Heart right ventricle (tissue), 16 donors: ENCODE data around the gene KSR1. TPM values are rescaled to one million over a fixed set of nuclear protein-coding genes. Genes with fewer than 3 reads are reported as not detected.

Experiments
- ATAC-seq, 8 donors: fragments of 200-7000 bp; cut with Tn5 transposase; one replicate each; pipeline ENCODE4 v1.9.1; 2020; ENCODE audit warnings: mild to moderate bottlenecking in 8 of 8, moderate library complexity in 8 of 8, moderate number of reproducible peaks in 1 of 8
- DNase-seq, 2 donors: peaks; one replicate each; pipeline ENCODE4 v3.0.0-alpha.2; 2020
- H3K27ac ChIP-seq, 10 donors: fragments of 200-600 bp; sonication (generic) in 2 of 10; one replicate each; pipeline versions ENCODE4 v1.5.0 to v1.8.0; 2020 to 2022; ENCODE audit warnings: mild to moderate bottlenecking in 3 of 10
- H3K27me3 ChIP-seq, 7 donors: fragments of 200-600 bp; one replicate each; pipeline ENCODE4 v1.8.0; 2021 to 2022; ENCODE audit warnings: mild to moderate bottlenecking in 2 of 7
- H3K36me3 ChIP-seq, 9 donors: fragments of 200-600 bp; sonication (generic) in 1 of 9; one replicate each; pipeline versions ENCODE4 v1.5.0 to v1.8.0; 2020 to 2022; ENCODE audit warnings: mild to moderate bottlenecking in 2 of 9
- H3K4me1 ChIP-seq, 9 donors: fragments of 200-600 bp; sonication (generic) in 1 of 9; one replicate each; pipeline versions ENCODE4 v1.5.0 to v1.8.0; 2020 to 2022; ENCODE audit warnings: mild to moderate bottlenecking in 4 of 9
- H3K4me3 ChIP-seq, 10 donors: fragments of 200-600 bp; sonication (generic) in 2 of 10; one replicate each; pipeline versions ENCODE4 v1.5.0 to v1.8.0; 2020 to 2022; ENCODE audit warnings: mild to moderate bottlenecking in 7 of 10, moderate library complexity in 2 of 10
- H3K9me3 ChIP-seq, 11 donors: fragments of 200-600 bp in 10 of 11; sonication (generic) in 2 of 11; one replicate each; pipeline versions ENCODE4 v1.5.0 to v1.8.0; 2013 to 2022; ENCODE audit warnings: mild to moderate bottlenecking in 2 of 11, control low read depth in 1 of 11, moderate library complexity in 1 of 11
- CTCF ChIP-seq, 9 donors: fragments of 200-600 bp; sonication (generic) in 2 of 9; IDR thresholded peaks; one replicate each; pipeline versions ENCODE4 v1.5.0 to v1.8.0; 2021 to 2022; ENCODE audit warnings: antibody characterized with exemption in 9 of 9, mild to moderate bottlenecking in 5 of 9, moderate library complexity in 1 of 9
- WGBS, 2 donors: extraction: QIAGEN DNeasy Blood & Tissue Kit; methylation state at CpG; one replicate each; pipeline ENCODE4 v1.1.7; 2013; ENCODE audit warnings: inconsistent platforms in 1 of 2; 5-methylcytosine and 5-hydroxymethylcytosine counted together
- intact Hi-C, 10 donors: fragments of 100-400 bp; cut with DNase I; formaldehyde crosslinking; loops; one replicate each; pipeline versions ENCODE4 v1.11.1 to v1.14.2; 2022
- polyA plus RNA-seq, 2 donors: library from polyadenylated mRNA; stranded (reverse); fragments of 200-250 nt; gene quantifications; one replicate each; pipeline ENCODE4 v1.2.3, GENCODE V29; 2013
- total RNA-seq, 10 donors: library from RNA; stranded (reverse); fragmentation: NEBNext Ultra II Directional in 3 of 10; extraction: Animal tissue kit (Norgen Biotek cat#: 25700) in 3 of 10; gene quantifications; one replicate each; pipeline versions ENCODE4 v1.2.1 to v1.2.4, GENCODE V29; 2021 to 2023
- donor health status: Arrhythmogenic right ventricular cardiomyopathy.
- donor health status: ischemic (EF 13 %, LVEDD 7.1; RV severe dilation, severe dysfunction).
- donor health status: healthy with polysubstance abuse.
- donor health status: DM: no; HTN: yes; CAD: no.
- donor health status: DM: no; HTN: no; CAD: no.
- donor health status: ischemic (EF 25% LVEDD 6.9; RV normal size, moderate dysfunction).
- donor health status: ischemic (EF 25% LVEDD 5.7; RV mildly dilated, moderate dysfunction).
- donor health status: healthy.
- donor health status: DM: yes; HTN: yes; CAD: no.
- donor health status: Ischemic cardiomyopathy.
- donor health status: ischemic (EF 35%, LVEDD 5.7; RV mildly dilated, moderate dysfunction).
- donor health status: nonischemic (EF 11% LVEDD 7.7; RV severe dilation, severe dysfunction).
- donor health status: DM: yes; HTN: yes; CAD: no.
- donor health status: PGD.
- donor health status: ischemic (EF 29% LVEDD 5.4; RV normal size, mild dysfunction).
- donor health status: nonischemic (EF 23%, LVEDD 6.1; RV moderate dilation, normal function).

KSR1 gene
- total and polyA plus RNA-seq, 12 donors: 5.6 to 19.6 (median 8.6) TPM

- WGBS, 2 donors: 77% methylated on average over 8 of the region's 8 CpGs
- H3K4me1 ChIP-seq: peaks cover 0 to 10% (median 4%) of the 10 kb centered on the region in 9 donors
- H3K27ac ChIP-seq: no peak overlapping the region
- H3K9me3 ChIP-seq: no peaks in the 10 kb centered on the region
- TF ChIP-seq CTCF (IDR thresholded peaks at IDR 0.05): no peak
- intact Hi-C loops: no loop called here
- H3K27me3 ChIP-seq: no peaks in the 10 kb centered on the region
- no peak for ATAC-seq
- no peaks in the 10 kb centered on the region for H3K36me3 ChIP-seq
- H3K4me3 ChIP-seq: no peak overlapping the region
- no peak for DNase-seq
These were observed 57.6 kb downstream of the KSR1 start for GRCh38 chr17:27513849-27514248.

- H3K27me3 ChIP-seq: no peaks in the 10 kb centered on the region
- 89 to 93% methylated on average over 7 of the region's 7 CpGs for WGBS, 2 donors
- H3K4me1 ChIP-seq: peaks cover 0 to 19% (median 11%) of the 10 kb centered on the region in 9 donors
- no peaks in the 10 kb centered on the region for H3K36me3 ChIP-seq
- H3K27ac ChIP-seq: no peak overlapping the region
- intact Hi-C loops: no loop called here
- TF ChIP-seq CTCF (IDR thresholded peaks at IDR 0.05): no peak
- DNase-seq (no peak), ATAC-seq (no peak)
- H3K9me3 ChIP-seq: no peaks in the 10 kb centered on the region
- H3K4me3 ChIP-seq: no peak overlapping the region
These were observed 58.6 kb downstream of the KSR1 start for GRCh38 chr17:27514595-27515413.

DNA sequence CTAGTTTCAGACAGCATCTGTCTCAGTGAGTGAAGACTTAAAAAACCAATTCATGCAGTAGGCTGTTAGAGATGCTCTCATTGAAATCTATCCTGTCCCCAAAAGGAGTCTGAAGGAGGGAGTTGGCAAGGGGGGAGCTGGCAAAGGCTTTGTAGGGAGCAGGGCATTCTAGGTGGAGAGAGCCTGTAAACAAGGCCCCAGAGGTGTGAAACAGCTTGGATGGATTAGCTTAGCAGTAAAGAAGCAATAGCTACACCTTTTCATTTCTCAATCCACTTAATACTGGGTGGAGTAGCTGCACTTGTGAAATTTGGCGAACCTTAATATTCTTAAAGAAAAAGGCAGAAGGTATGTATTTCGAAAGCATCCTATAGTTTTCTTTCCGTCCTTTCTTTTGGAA lies 61.8 kb downstream of the KSR1 start:
- 95 to 96% methylated on average over 3 of the region's 3 CpGs for WGBS, 2 donors
- no peak for TF ChIP-seq CTCF (IDR thresholded peaks at IDR 0.05)
- DNase-seq (no peak), ATAC-seq (no peak)
- H3K4me1 ChIP-seq: peaks cover 0 to 26% (median 11%) of the 10 kb centered on the region in 9 donors
- no peaks in the 10 kb centered on the region for H3K9me3 ChIP-seq
- no peak overlapping the region for H3K27ac ChIP-seq
- no peaks in the 10 kb centered on the region for H3K36me3 ChIP-seq
- H3K27me3 ChIP-seq: no peaks in the 10 kb centered on the region
- intact Hi-C loops: no loop called here
- H3K4me3 ChIP-seq: no peak overlapping the region

DNA sequence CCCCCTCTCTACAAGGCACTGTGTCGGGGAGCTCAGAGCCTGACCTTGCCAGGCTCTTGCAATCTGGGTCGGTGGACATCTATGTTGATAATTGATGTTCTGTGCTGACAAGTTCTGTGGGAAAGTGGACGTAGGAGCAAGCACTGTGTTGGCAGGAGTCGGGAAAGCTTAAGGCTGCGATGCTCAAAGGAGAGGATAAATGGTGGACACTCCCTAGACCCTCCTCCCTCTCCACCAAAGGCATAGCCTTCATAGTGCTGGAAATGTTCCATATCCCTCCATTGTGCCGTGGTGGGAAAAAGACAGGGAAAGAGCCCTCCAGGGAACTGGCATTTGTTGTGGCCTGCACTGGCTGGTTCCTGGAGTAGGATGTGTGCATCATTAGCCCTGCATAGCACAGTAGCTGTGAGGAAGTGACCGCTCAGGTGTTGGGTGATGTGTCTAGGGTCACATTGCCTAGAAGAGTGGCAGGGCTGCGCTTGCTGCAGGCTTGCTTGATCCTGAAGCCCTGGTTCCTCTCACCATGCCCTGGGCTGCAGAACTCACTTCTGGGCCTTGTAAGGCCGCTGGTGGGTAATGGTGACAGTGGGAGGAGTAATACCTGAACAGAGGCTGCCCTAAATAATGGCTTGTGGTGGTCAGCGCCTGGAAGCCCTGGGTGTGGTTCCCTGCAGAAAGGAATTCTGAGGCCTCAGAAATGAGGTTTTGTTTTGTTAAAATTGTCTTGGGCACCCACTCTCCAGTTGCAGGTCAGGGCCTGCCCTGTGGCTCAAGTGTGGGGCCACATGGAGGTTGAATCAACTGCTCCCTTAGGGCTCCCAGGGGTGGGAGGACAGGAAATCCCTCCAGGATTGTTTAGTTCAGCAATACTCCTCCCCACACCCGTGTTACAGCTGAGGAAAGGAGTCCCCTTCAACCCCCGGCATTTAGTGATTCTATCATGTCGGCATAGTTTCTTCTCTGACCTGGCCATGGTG lies 62.6 kb downstream of the KSR1 start:
- Histone ChIP-seq H3K36me3 (no peaks in the 10 kb centered on the region), H3K4me3 (no peak overlapping the region), H3K4me1 (peaks cover 0 to 26% (median 11%) of the 10 kb centered on the region in 9 donors), H3K27me3 (no peaks in the 10 kb centered on the region), H3K9me3 (no peaks in the 10 kb centered on the region), H3K27ac (no peak overlapping the region)
- 75 to 81% methylated on average over 13 of the region's 13 CpGs for WGBS, 2 donors
- DNase-seq: no peak
- TF ChIP-seq CTCF (IDR thresholded peaks at IDR 0.05): no peak
- intact Hi-C loops: no loop called here
- ATAC-seq: peak in 1 of 8 donors; percentile 51
